GM18502 (cell line): ENCODE results near the gene SMAD3.

Experiments
- ATAC-seq: cut with Tn5 transposase; IDR thresholded peaks from one replicate; pipeline ENCODE4 v1.9.1; 2021; ENCODE audit warnings: mild to moderate bottlenecking; ENCODE audit not compliant: unreplicated experiment, poor library complexity

The SMAD3 gene

GRCh38 chr15:67033571-67034044, 31.8 kb upstream of the SMAD3 start:
- no peak for ATAC-seq

GRCh38 chr15:67035886-67036285, 29.5 kb upstream of the SMAD3 start:
- ATAC-seq = no peak

GRCh38 chr15:67036775-67037555, 28.4 kb upstream of the SMAD3 start:
- ATAC-seq = no peak

GRCh38 chr15:67037694-67038093, 27.7 kb upstream of the SMAD3 start:
- no peak for ATAC-seq

- ATAC-seq = no peak
Observed at GRCh38 chr15:67038736-67039135, 26.7 kb upstream of the SMAD3 start.

- no peak for ATAC-seq
Observed at GRCh38 chr15:67039384-67040075, 25.9 kb upstream of the SMAD3 start.

- no peak for ATAC-seq
Observed at GRCh38 chr15:67040277-67040676, 25.1 kb upstream of the SMAD3 start.

- no peak for ATAC-seq
Observed at GRCh38 chr15:67042551-67043142, 22.8 kb upstream of the SMAD3 start.

- ATAC-seq = no peak
Observed at GRCh38 chr15:67043939-67044771, 21.2 kb upstream of the SMAD3 start.

- no peak for ATAC-seq
Observed at GRCh38 chr15:67047149-67047661, 18.2 kb upstream of the SMAD3 start.

- ATAC-seq = no peak
Observed at GRCh38 chr15:67048281-67049279, 16.8 kb upstream of the SMAD3 start.

GRCh38 chr15:67049351-67050044, 15.9 kb upstream of the SMAD3 start:
- no peak for ATAC-seq

- ATAC-seq = no peak
Observed at GRCh38 chr15:67050062-67050461, 15.3 kb upstream of the SMAD3 start.

GRCh38 chr15:67050522-67051087, 14.8 kb upstream of the SMAD3 start:
- ATAC-seq = no peak

GRCh38 chr15:67051088-67052045, 14.0 kb upstream of the SMAD3 start:
- ATAC-seq = no peak

- ATAC-seq = no peak
Observed at GRCh38 chr15:67054676-67055075, 10.7 kb upstream of the SMAD3 start.

GRCh38 chr15:67059127-67059553, 6.3 kb upstream of the SMAD3 start:
- ATAC-seq = no peak
